H1 (cell line): ENCODE data around the gene SRGAP2C. TPM values are rescaled to one million over a fixed set of nuclear protein-coding genes. Genes with fewer than 3 reads are reported as not detected.
"Not testable (repeated sequence)": the region's sequence is repeated elsewhere in the genome, so short reads cannot be mapped to it uniquely, and the experiment has no call there.

ENCODE experiments used
- CTCF ChIA-PET: fragments of 300-600 bp; sonication (Branson Sonifier 250); formaldehyde crosslinking; loops from one replicate; lab custom pipeline; 2021; ENCODE audit not compliant: partially characterized antibody; lab: Charles Lee
- POLR2A ChIA-PET: fragments of 300-600 bp; sonication (Branson Sonifier 250); formaldehyde crosslinking; loops from one replicate; lab custom pipeline; 2021; ENCODE audit warnings: inconsistent platforms; ENCODE audit not compliant: partially characterized antibody; lab: Charles Lee
- DNase-seq, 2 experiments: peaks; one replicate each; pipeline versions ENCODE4 v3.0.0 to v3.0.0-alpha.2; 2010 to 2022; ENCODE audit warnings: low spot score in 2 of 2, low read depth in 1 of 2, mixed read lengths in 1 of 2
- FAIRE-seq: peaks from 2 replicates; lab custom pipeline; 2011; peaks lifted over from hg19 to GRCh38; lab: Jason Lieb, UNC
- H2AFZ ChIP-seq: 2 replicates; pipeline ENCODE4 v1.8.1; 2012; ENCODE audit warnings: low read length, inconsistent platforms
- H2AK5ac ChIP-seq: 2 replicates; pipeline ENCODE4 v1.6.1; 2013; ENCODE audit warnings: low read depth, low read length
- H2BK120ac ChIP-seq: replicated peaks from 2 replicates; pipeline ENCODE3; 2013; ENCODE audit warnings: low read depth, low read length, inconsistent platforms
- H2BK12ac ChIP-seq: 2 replicates; pipeline ENCODE4 v1.6.1; 2013; ENCODE audit warnings: low read depth, low read length
- H2BK15ac ChIP-seq: 2 replicates; pipeline ENCODE4 v1.6.1; 2013; ENCODE audit warnings: low read length
- H2BK20ac ChIP-seq: 2 replicates; pipeline ENCODE4 v1.6.1; 2013; ENCODE audit warnings: low read length
- H2BK5ac ChIP-seq: 2 replicates; pipeline ENCODE4 v1.6.1; 2013; ENCODE audit warnings: low read depth, low read length
- H3K14ac ChIP-seq: 2 replicates; pipeline ENCODE4 v1.6.1; 2013; ENCODE audit warnings: inconsistent platforms; ENCODE audit not compliant: insufficient read length
- H3K18ac ChIP-seq: 2 replicates; pipeline ENCODE4 v1.6.1; 2013; ENCODE audit warnings: low read length; ENCODE audit errors: extremely low read depth
- H3K23ac ChIP-seq: 2 replicates; pipeline ENCODE4 v1.6.1; 2013; ENCODE audit warnings: inconsistent platforms; ENCODE audit not compliant: insufficient read length
- H3K23me2 ChIP-seq: 2 replicates; pipeline ENCODE4 v1.6.1; 2013; ENCODE audit warnings: low read depth, low read length
- H3K27ac ChIP-seq: 2 replicates; pipeline ENCODE4 v1.6.1; 2011; ENCODE audit warnings: low read depth, low read length, inconsistent platforms
- H3K27me3 ChIP-seq, 4 experiments: replicated peaks in 1 of 4; 1 replicate in 1 of 4; 2 replicates in 3 of 4; pipeline versions ENCODE4 v1.6.1 to v1.8.1; 2011 to 2013; ENCODE audit warnings: low read length in 3 of 4, mild to moderate bottlenecking in 3 of 4, inconsistent platforms in 2 of 4, mixed read lengths in 2 of 4, moderate library complexity in 1 of 4; ENCODE audit not compliant: control insufficient read depth in 3 of 4, insufficient read depth in 3 of 4; ENCODE audit errors: extremely low read depth in 1 of 4
- H3K36me3 ChIP-seq, 4 experiments: 2 replicates each; pipeline versions ENCODE4 v1.6.1 to v1.8.1; 2011 to 2013; ENCODE audit warnings: mild to moderate bottlenecking in 4 of 4, low read length in 3 of 4, moderate library complexity in 2 of 4, control low read depth in 1 of 4, inconsistent platforms in 1 of 4; ENCODE audit not compliant: insufficient read depth in 4 of 4, control insufficient read depth in 2 of 4
- H3K4ac ChIP-seq: replicated peaks from 2 replicates; pipeline ENCODE3; 2013; ENCODE audit warnings: low read length, low read depth, mixed read lengths, inconsistent platforms; ENCODE audit not compliant: insufficient read length
- H3K4me1 ChIP-seq, 4 experiments: replicated peaks in 1 of 4; 1 replicate in 1 of 4; 2 replicates in 3 of 4; pipeline versions ENCODE4 v1.6.1 to v1.8.1; 2011 to 2013; ENCODE audit warnings: low read length in 3 of 4, inconsistent platforms in 2 of 4, mixed read lengths in 1 of 4; ENCODE audit not compliant: insufficient read depth in 4 of 4, control insufficient read depth in 3 of 4
- H3K4me2 ChIP-seq, 2 experiments: 2 replicates each; pipeline versions ENCODE4 v1.6.1 to v1.8.1; 2011 to 2013; ENCODE audit warnings: low read depth in 2 of 2, low read length in 2 of 2, control low read depth in 1 of 2, inconsistent platforms in 1 of 2, mild to moderate bottlenecking in 1 of 2; ENCODE audit not compliant: insufficient read depth in 1 of 2
- H3K4me3 ChIP-seq, 4 experiments: fragments of 200-600, 300-600 bp in 1 of 4; sonication (generic), shearing (Covaris generic), sonication (Bioruptor Twin) in 1 of 4; 2 replicates each; pipeline versions ENCODE4 v1.5.1 to v1.8.1; 2011 to 2016; ENCODE audit warnings: low read length in 4 of 4, low read depth in 3 of 4, control low read depth in 2 of 4, inconsistent platforms in 2 of 4, mild to moderate bottlenecking in 2 of 4, mixed read lengths in 1 of 4, moderate library complexity in 1 of 4; ENCODE audit not compliant: insufficient read depth in 2 of 4; ENCODE audit errors: extremely low read depth in 1 of 4
- H3K56ac ChIP-seq: replicated peaks from 2 replicates; pipeline ENCODE3; 2013; ENCODE audit warnings: low read depth, mild to moderate bottlenecking, mixed read lengths, low read length, inconsistent platforms; ENCODE audit not compliant: insufficient read length
- H3K79me1 ChIP-seq: 2 replicates; pipeline ENCODE4 v1.6.1; 2013; ENCODE audit warnings: low read depth, low read length, control low read depth
- H3K79me2 ChIP-seq, 2 experiments: 2 replicates each; pipeline versions ENCODE4 v1.6.1 to v1.8.1; 2012 to 2013; ENCODE audit warnings: low read length in 2 of 2, mild to moderate bottlenecking in 2 of 2, inconsistent platforms in 1 of 2; ENCODE audit not compliant: insufficient read depth in 2 of 2, control insufficient read depth in 1 of 2
- H3K9ac ChIP-seq, 4 experiments: replicated peaks in 1 of 4; 1 replicate in 1 of 4; 2 replicates in 3 of 4; pipeline versions ENCODE4 v1.6.1 to v1.8.1; 2011 to 2013; ENCODE audit warnings: low read depth in 3 of 4, low read length in 3 of 4, control low read depth in 2 of 4, mild to moderate bottlenecking in 2 of 4, moderate library complexity in 2 of 4, inconsistent platforms in 1 of 4; ENCODE audit errors: extremely low read depth in 1 of 4
- H3K9me3 ChIP-seq, 2 experiments: 2 replicates each; pipeline versions ENCODE4 v1.6.1 to v1.8.1; 2012 to 2013; ENCODE audit warnings: mild to moderate bottlenecking in 2 of 2, moderate library complexity in 2 of 2, control low read depth in 1 of 2, inconsistent platforms in 1 of 2, low read depth in 1 of 2, low read length in 1 of 2, mixed read lengths in 1 of 2; ENCODE audit not compliant: insufficient read depth in 2 of 2
- H4K20me1 ChIP-seq, 2 experiments: replicated peaks in 1 of 2; 2 replicates each; pipeline versions ENCODE3 to v1.8.1; 2011 to 2013; ENCODE audit warnings: inconsistent platforms in 2 of 2, low read length in 2 of 2, mild to moderate bottlenecking in 1 of 2; ENCODE audit not compliant: insufficient read depth in 2 of 2, control insufficient read depth in 1 of 2
- H4K5ac ChIP-seq: 2 replicates; pipeline ENCODE4 v1.6.1; 2013; ENCODE audit warnings: low read length, low read depth, mixed read lengths, inconsistent platforms; ENCODE audit not compliant: insufficient read length
- H4K8ac ChIP-seq: 2 replicates; pipeline ENCODE4 v1.8.0; 2013; ENCODE audit warnings: mild to moderate bottlenecking, moderate library complexity, low read length, inconsistent platforms; ENCODE audit not compliant: insufficient read depth; ENCODE audit errors: extremely low read depth
- H4K91ac ChIP-seq: replicated peaks from 2 replicates; pipeline ENCODE3; 2013; ENCODE audit warnings: low read length, mixed read lengths, inconsistent platforms; ENCODE audit not compliant: insufficient read length
- WGBS, 2 experiments: shearing (Covaris generic) in 1 of 2; methylation state at CpG; one replicate each; pipeline versions ENCODE4 v1.1.6 to v1.1.7; 2013 to 2015; ENCODE audit warnings: low lambda C conversion rate in 2 of 2, mixed read lengths in 2 of 2, inconsistent platforms in 1 of 2, low coverage in 1 of 2, missing lambda C conversion rate in 1 of 2; ENCODE audit not compliant: insufficient replicate concordance in 2 of 2, insufficient coverage in 1 of 2, insufficient read length in 1 of 2; ENCODE audit errors: extremely low coverage in 1 of 2, missing lambda C conversion rate in 1 of 2; 5-methylcytosine and 5-hydroxymethylcytosine counted together
- polyA plus RNA-seq, 7 experiments: library from polyadenylated mRNA; depleted of rRNA in 3 of 7; stranded (reverse) in 5 of 7; unstranded in 2 of 7; fragments of >200 nt in 5 of 7; fragments of 200-250 nt in 2 of 7; gene quantifications; 1 replicate in 5 of 7; 2 replicates in 1 of 7; 4 replicates in 1 of 7; pipeline versions ENCODE4 v1.2.1 to v1.2.3, GENCODE V29; 2011 to 2013; ENCODE audit warnings: missing spikeins in 2 of 7, mixed read lengths in 2 of 7
- total RNA-seq: library from RNA; stranded (reverse); fragmentation: NEBNext Ultra II Directional; extraction: Animal tissue kit (Norgen Biotek cat#: 25700); gene quantifications from 2 replicates; pipeline ENCODE4 v1.2.1, GENCODE V29; 2021

SRGAP2C gene
- total and polyA plus RNA-seq, 2 of the 8 experiments (the other 6 are each of a cell fraction or from before 2014, with no cell fraction given) = 2.5 to 25.2 TPM

GRCh38 chr1:121355711-121356420, 171.1 kb downstream of the SRGAP2C start:
- H3K4me2 ChIP-seq, H2BK5ac ChIP-seq, DNase-seq, H3K14ac ChIP-seq, H3K9ac ChIP-seq, H2AK5ac ChIP-seq, H2BK15ac ChIP-seq, H3K79me2 ChIP-seq, H3K27me3 ChIP-seq, H2BK20ac ChIP-seq, POLR2A ChIA-PET, H4K8ac ChIP-seq, H4K91ac ChIP-seq, H3K18ac ChIP-seq, H2BK12ac ChIP-seq, H2AFZ ChIP-seq, H3K23me2 ChIP-seq, H3K79me1 ChIP-seq, H3K4me1 ChIP-seq, H3K4me3 ChIP-seq, H2BK120ac ChIP-seq, CTCF ChIA-PET, H3K27ac ChIP-seq, H4K5ac ChIP-seq, H3K56ac ChIP-seq, H3K36me3 ChIP-seq, FAIRE-seq, H3K9me3 ChIP-seq, H4K20me1 ChIP-seq, H3K4ac ChIP-seq, H3K23ac ChIP-seq: not testable (repeated sequence)
- WGBS, 2 experiments = no CpG with 5 or more reads among the region's 5 CpGs

- FAIRE-seq, H2BK15ac ChIP-seq, H4K91ac ChIP-seq, H3K79me2 ChIP-seq, H3K4me3 ChIP-seq, H3K27ac ChIP-seq, H3K4me1 ChIP-seq, H4K20me1 ChIP-seq, H4K8ac ChIP-seq, H2BK120ac ChIP-seq, H2AK5ac ChIP-seq, CTCF ChIA-PET, H3K27me3 ChIP-seq, H3K4me2 ChIP-seq, H3K23ac ChIP-seq, DNase-seq, H3K18ac ChIP-seq, H2BK5ac ChIP-seq, H3K36me3 ChIP-seq, H3K4ac ChIP-seq, H2BK12ac ChIP-seq, H3K14ac ChIP-seq, H3K56ac ChIP-seq, H2AFZ ChIP-seq, H3K9me3 ChIP-seq, H3K9ac ChIP-seq, POLR2A ChIA-PET, H3K23me2 ChIP-seq, H3K79me1 ChIP-seq, H4K5ac ChIP-seq, H2BK20ac ChIP-seq: not testable (repeated sequence)
- WGBS, 2 experiments = 100% methylated on average over 1 of the region's 2 CpGs; no CpG with 5 or more reads in 1 of the 2 experiments
These were observed 172.0 kb downstream of the SRGAP2C start for GRCh38 chr1:121356819-121357218.
